ENCODE measurements around the gene GAMT.

DNA sequence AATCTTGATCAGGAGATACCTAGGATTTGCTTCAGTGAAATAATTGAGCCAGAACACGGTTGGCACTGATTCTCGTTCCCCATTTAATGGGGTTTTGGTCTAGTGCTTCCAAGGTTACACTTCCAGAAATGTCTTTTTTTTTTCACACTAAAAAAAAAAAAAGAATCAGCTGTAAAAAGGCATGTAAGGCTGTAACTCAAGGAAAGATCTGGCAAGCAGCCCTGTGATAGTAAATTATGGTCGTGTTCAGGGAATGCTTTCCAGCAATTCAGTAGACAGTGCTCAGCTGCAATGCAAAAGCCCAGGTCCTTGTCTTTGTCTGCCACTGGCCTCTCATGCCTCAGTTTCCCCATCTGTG, 44.9 kb downstream of the GAMT start:
- TF ChIP-seq, protein P1, sequence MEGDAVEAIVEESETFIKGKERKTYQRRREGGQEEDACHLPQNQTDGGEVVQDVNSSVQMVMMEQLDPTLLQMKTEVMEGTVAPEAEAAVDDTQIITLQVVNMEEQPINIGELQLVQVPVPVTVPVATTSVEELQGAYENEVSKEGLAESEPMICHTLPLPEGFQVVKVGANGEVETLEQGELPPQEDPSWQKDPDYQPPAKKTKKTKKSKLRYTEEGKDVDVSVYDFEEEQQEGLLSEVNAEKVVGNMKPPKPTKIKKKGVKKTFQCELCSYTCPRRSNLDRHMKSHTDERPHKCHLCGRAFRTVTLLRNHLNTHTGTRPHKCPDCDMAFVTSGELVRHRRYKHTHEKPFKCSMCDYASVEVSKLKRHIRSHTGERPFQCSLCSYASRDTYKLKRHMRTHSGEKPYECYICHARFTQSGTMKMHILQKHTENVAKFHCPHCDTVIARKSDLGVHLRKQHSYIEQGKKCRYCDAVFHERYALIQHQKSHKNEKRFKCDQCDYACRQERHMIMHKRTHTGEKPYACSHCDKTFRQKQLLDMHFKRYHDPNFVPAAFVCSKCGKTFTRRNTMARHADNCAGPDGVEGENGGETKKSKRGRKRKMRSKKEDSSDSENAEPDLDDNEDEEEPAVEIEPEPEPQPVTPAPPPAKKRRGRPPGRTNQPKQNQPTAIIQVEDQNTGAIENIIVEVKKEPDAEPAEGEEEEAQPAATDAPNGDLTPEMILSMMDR (IDR thresholded peaks at IDR 0.05): no peak
- TF ChIP-seq POLR2A (IDR thresholded peaks at IDR 0.05): no peak
